Measurements from ENCODE around the gene DNHD1. TPM values are rescaled to one million over a fixed set of nuclear protein-coding genes. Genes with fewer than 3 reads are reported as not detected.

The DNHD1 gene
- total and polyA plus RNA-seq, 2 of the 13 experiments (the other 11 are each of a cell fraction or from before 2014, with no cell fraction given), result 2.7 to 9.3 TPM

DNA sequence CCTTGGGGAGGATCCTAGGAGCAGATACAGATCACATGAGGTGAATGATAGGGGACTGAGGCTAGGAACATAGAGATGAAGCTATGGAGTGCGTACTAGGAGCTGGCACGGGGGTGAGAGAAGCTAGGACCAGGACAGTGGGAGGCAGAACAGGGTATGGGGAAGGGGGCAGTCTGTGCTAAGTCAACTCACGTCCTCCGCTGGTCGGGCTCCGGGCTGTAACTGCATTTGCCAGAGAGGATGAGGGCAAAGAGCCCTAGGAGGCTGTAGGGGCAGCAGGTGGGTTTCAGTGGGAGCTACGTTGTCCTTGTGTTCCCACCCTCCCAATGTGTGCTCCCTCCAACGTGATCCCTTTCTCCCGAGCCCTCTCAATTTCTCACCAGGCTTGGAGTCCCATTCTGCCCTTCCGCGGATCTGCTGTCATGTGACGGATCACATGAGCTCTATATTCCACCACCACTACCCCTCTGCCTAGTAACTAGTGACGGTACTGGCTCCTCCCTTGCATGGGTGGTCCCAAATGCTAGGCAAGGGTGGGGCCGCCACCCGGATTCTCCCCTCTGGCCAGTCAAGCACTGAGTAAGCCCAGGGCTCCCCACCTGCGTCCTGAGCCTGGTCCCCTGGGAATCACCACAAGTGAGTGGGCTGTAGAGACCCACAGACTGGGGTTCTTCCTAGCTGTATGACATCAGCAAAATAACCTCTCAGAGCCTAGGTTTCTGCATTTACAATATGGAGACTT, 122.1 kb downstream of the DNHD1 start, which contains the start of gene TPP1 (continued):
- peak; percentile 60; the same call in 1 of the 2 replicates for TF ChIP-seq NFKBIZ (CRISPR knock-in tag; IDR thresholded peaks at IDR 0.05)
- TF ChIP-seq NR2F6 (IDR thresholded peaks at IDR 0.05), result no peak
- TF ChIP-seq NR2F6 (CRISPR knock-in tag; IDR thresholded peaks at IDR 0.05), result peak; percentile 27; the same call in 1 of the 2 replicates
- peak; percentile 100 for TF ChIP-seq TBX3 (IDR thresholded peaks at IDR 0.05; ENCODE audit: borderline replicate concordance)
- TF ChIP-seq TEAD3 (CRISPR knock-in tag; optimal IDR thresholded peaks at IDR 0.05; ENCODE audit: borderline replicate concordance), result peak; percentile 58
- no peak for TF ChIP-seq IRX3 (CRISPR knock-in tag; IDR thresholded peaks at IDR 0.05; ENCODE audit: borderline replicate concordance, low read depth)
- TF ChIP-seq POLR2AphosphoS5 (IDR thresholded peaks at IDR 0.05; ENCODE audit: low read depth, low read length), result peak; percentile 87
- TF ChIP-seq SIN3A (IDR thresholded peaks at IDR 0.05; ENCODE audit: borderline replicate concordance, low read depth, low read length), result peak; percentile 82; the same call in 1 of the 2 replicates
- peak; percentile 68; the same call in 1 of the 2 replicates for TF ChIP-seq DR1 (CRISPR knock-in tag; IDR thresholded peaks at IDR 0.05)
- peak; percentile 71; the same call in 1 of the 2 replicates for TF ChIP-seq SIN3B (IDR thresholded peaks at IDR 0.05; ENCODE audit: low read length)
- TF ChIP-seq, protein P1, sequence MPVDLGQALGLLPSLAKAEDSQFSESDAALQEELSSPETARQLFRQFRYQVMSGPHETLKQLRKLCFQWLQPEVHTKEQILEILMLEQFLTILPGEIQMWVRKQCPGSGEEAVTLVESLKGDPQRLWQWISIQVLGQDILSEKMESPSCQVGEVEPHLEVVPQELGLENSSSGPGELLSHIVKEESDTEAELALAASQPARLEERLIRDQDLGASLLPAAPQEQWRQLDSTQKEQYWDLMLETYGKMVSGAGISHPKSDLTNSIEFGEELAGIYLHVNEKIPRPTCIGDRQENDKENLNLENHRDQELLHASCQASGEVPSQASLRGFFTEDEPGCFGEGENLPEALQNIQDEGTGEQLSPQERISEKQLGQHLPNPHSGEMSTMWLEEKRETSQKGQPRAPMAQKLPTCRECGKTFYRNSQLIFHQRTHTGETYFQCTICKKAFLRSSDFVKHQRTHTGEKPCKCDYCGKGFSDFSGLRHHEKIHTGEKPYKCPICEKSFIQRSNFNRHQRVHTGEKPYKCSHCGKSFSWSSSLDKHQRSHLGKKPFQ (CRISPR knock-in tag; IDR thresholded peaks at IDR 0.05; ENCODE audit: insufficient replicate concordance), result no peak
- no peak for TF ChIP-seq ZNF317 (CRISPR knock-in tag; IDR thresholded peaks at IDR 0.05)
- TF ChIP-seq ZNF773 (CRISPR knock-in tag; IDR thresholded peaks at IDR 0.05; ENCODE audit: borderline replicate concordance), result no peak
- TF ChIP-seq ERF (CRISPR knock-in tag; IDR thresholded peaks at IDR 0.05), result peak; percentile 62; the same call in 1 of the 2 replicates
- TF ChIP-seq, protein P2, sequence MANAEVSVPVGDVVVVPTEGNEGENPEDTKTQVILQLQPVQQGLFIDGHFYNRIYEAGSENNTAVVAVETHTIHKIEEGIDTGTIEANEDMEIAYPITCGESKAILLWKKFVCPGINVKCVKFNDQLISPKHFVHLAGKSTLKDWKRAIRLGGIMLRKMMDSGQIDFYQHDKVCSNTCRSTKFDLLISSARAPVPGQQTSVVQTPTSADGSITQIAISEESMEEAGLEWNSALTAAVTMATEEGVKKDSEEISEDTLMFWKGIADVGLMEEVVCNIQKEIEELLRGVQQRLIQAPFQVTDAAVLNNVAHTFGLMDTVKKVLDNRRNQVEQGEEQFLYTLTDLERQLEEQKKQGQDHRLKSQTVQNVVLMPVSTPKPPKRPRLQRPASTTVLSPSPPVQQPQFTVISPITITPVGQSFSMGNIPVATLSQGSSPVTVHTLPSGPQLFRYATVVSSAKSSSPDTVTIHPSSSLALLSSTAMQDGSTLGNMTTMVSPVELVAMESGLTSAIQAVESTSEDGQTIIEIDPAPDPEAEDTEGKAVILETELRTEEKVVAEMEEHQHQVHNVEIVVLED (CRISPR knock-in tag; IDR thresholded peaks at IDR 0.05; ENCODE audit: borderline replicate concordance), result 0 out of 2 replicates have a peak, but pooled peaks have one; percentile 13
- TF ChIP-seq FOSL2 (CRISPR knock-in tag; IDR thresholded peaks at IDR 0.05), result peak; percentile 54
- TF ChIP-seq MTF2 (CRISPR knock-in tag; IDR thresholded peaks at IDR 0.05; ENCODE audit: borderline replicate concordance), result no peak
- peak; percentile 96 for TF ChIP-seq CREB1 (IDR thresholded peaks at IDR 0.05)
- TF ChIP-seq CREB1 (CRISPR knock-in tag; IDR thresholded peaks at IDR 0.05), result peak; percentile 99
- TF ChIP-seq ZBTB7B (CRISPR knock-in tag; IDR thresholded peaks at IDR 0.05), result peak; percentile 51; the same call in 1 of the 2 replicates
- no peak for TF ChIP-seq ZNF7 (CRISPR knock-in tag; IDR thresholded peaks at IDR 0.05)
- TF ChIP-seq KLF16 (CRISPR knock-in tag; IDR thresholded peaks at IDR 0.05), result 0 out of 4 replicates have a peak, but pooled peaks of 1 of the 2 experiments have one; percentile 30
- TF ChIP-seq, protein P3, sequence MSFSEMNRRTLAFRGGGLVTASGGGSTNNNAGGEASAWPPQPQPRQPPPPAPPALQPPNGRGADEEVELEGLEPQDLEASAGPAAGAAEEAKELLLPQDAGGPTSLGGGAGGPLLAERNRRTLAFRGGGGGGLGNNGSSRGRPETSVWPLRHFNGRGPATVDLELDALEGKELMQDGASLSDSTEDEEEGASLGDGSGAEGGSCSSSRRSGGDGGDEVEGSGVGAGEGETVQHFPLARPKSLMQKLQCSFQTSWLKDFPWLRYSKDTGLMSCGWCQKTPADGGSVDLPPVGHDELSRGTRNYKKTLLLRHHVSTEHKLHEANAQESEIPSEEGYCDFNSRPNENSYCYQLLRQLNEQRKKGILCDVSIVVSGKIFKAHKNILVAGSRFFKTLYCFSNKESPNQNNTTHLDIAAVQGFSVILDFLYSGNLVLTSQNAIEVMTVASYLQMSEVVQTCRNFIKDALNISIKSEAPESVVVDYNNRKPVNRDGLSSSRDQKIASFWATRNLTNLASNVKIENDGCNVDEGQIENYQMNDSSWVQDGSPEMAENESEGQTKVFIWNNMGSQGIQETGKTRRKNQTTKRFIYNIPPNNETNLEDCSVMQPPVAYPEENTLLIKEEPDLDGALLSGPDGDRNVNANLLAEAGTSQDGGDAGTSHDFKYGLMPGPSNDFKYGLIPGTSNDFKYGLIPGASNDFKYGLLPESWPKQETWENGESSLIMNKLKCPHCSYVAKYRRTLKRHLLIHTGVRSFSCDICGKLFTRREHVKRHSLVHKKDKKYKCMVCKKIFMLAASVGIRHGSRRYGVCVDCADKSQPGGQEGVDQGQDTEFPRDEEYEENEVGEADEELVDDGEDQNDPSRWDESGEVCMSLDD (CRISPR knock-in tag; IDR thresholded peaks at IDR 0.05; ENCODE audit: borderline replicate concordance), result no peak
- peak; percentile 81 to 88 for TF ChIP-seq POLR2A (IDR thresholded peaks at IDR 0.05; ENCODE audit: insufficient read depth in 1 of 2, low read depth in 2 of 2, low read length in 2 of 2)
- TF ChIP-seq TAF1 (CRISPR knock-in tag; IDR thresholded peaks at IDR 0.05), result peak; percentile 53; the same call in 1 of the 2 replicates
- 0 out of 2 replicates have a peak, but pooled peaks have one; percentile 34 for TF ChIP-seq ARNTL (CRISPR knock-in tag; IDR thresholded peaks at IDR 0.05)

Data from HepG2 (cell line).